PFSK-1 (cell line): ENCODE results near the gene CTAG2.

ENCODE experiments used
- FOXP2 ChIP-seq: optimal IDR thresholded peaks from 2 replicates; pipeline ENCODE3; 2011; ENCODE audit warnings: borderline replicate concordance, control low read depth, inconsistent platforms; ENCODE audit not compliant: insufficient read depth; ENCODE audit errors: extremely low read length, extremely low read depth
- POLR2AphosphoS5 ChIP-seq: IDR thresholded peaks from 2 replicates; pipeline ENCODE4 v1.6.1; 2012; ENCODE audit warnings: low read depth, mild to moderate bottlenecking, control low read depth, low read length, moderate library complexity
- REST ChIP-seq, 2 experiments: IDR thresholded peaks; 2 replicates each; pipeline versions ENCODE4 v1.6.1 to v1.8.0; 2011 to 2012; ENCODE audit warnings: low read depth in 2 of 2, low read length in 2 of 2, control low read depth in 1 of 2, inconsistent platforms in 1 of 2, mild to moderate bottlenecking in 1 of 2, moderate library complexity in 1 of 2; ENCODE audit not compliant: insufficient read depth in 1 of 2
- SIN3A ChIP-seq: IDR thresholded peaks from 2 replicates; pipeline ENCODE4 v1.6.1; 2012; ENCODE audit warnings: mild to moderate bottlenecking, low read length, moderate library complexity, borderline replicate concordance; ENCODE audit not compliant: insufficient read depth
- TAF1 ChIP-seq: IDR thresholded peaks from 2 replicates; pipeline ENCODE4 v1.6.1; 2012; ENCODE audit warnings: low read length, control low read depth, borderline replicate concordance; ENCODE audit not compliant: insufficient read depth

GRCh38 chrX:154602766-154603437, 50.5 kb downstream of the CTAG2 start:
- TF ChIP-seq TAF1 (no peak), REST (IDR thresholded peaks at IDR 0.05; ENCODE audit: insufficient read depth in 1 of 2, low read depth in 2 of 2, low read length in 2 of 2) (no peak), SIN3A (no peak), POLR2AphosphoS5 (no peak), FOXP2 (no peak)
